Measurements from ENCODE around the gene DHX9. TPM values are rescaled to one million over a fixed set of nuclear protein-coding genes. Genes with fewer than 3 reads are reported as not detected.

Gene DHX9
- polyA plus RNA-seq, 6 donors from 2014 or later: 84.6 to 109 (median 98.8) TPM

DNA sequence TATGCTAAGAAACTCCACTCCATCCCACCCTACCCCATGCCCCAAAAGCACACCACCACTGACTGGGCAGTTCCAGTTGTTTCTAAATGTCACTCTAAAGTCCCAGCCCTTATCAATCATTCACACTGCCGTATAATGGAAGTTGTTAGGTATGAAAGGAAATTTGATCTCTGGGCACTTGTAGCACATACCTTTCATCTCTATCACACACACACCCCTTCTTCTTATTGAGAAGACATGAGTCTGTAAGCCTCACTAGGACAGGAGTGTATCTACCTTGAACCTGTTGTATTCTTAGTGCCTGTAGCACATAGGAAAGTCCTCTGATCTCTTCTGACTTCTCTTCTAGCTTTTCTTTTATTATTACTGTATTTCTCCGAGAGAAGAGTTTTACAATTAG, 22.3 kb upstream of the DHX9 start:
- ATAC-seq (ENCODE audit: low read depth in 2 of 2) (no peak), DNase-seq (no peak)
- Mint-ChIP-seq H3K9me3 (no peaks in the 10 kb centered on the region), H3K27me3 (peaks cover 0 to 4% (median 2%) of the 10 kb centered on the region in 3 donors), H3K27ac (no peak overlapping the region), H3K36me3 (peaks cover 9 to 19% of the 10 kb centered on the region in 2 donors), H3K4me1 (peaks cover 0 to 11% (median 0%) of the 10 kb centered on the region in 3 donors), H3K4me3 (no peak overlapping the region)

DNA sequence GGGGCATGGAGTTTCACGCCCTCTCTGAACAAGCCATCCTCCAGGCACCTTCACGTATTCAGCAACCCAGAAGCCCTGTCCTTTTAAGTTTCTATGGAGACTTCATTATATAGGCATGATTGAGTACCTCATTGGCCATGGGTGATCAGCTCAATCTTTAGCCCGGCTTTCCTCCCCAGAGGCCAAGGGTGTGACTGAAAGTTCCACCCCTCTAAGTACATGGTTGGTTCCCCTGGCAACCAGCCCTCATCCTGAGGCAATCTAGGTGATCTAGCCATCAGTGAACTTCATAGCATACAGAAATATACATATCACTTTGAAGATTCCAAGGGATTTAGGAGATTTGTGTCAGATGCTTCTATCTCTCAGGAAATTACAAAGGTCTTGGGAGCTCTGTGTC, 21.3 kb upstream of the DHX9 start:
- Mint-ChIP-seq H3K9me3 (no peaks in the 10 kb centered on the region), H3K4me1 (peaks cover 0 to 11% (median 0%) of the 10 kb centered on the region in 3 donors), H3K27me3 (peaks cover 0 to 11% (median 8%) of the 10 kb centered on the region in 3 donors), H3K4me3 (peak overlapping the region in 1 of 8 donors; percentile 68), H3K36me3 (peaks cover 9 to 25% of the 10 kb centered on the region in 2 donors), H3K27ac (no peak overlapping the region)
- DNase-seq (no peak), ATAC-seq (ENCODE audit: low read depth in 2 of 2) (peak; percentile 60 to 61)

DNA sequence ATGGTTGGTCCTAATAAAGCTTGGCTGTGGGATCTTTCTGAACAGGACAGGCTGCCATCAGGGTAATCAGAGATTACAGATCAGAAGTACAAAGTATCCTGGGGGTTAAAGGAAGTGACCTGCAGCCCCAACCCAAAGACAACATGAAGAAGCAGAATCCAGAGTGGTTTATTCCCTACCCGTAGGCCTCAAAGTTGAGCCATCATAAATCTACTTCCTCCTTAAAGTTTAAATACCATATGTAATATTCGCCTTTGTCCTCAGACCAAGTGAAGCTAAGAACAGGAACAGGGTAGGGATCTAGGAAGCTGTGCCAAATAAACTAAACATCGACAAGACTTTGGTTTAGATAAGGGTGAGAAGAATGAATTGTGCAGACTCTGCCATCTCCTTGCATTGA, 15.9 kb upstream of the DHX9 start:
- Mint-ChIP-seq H3K4me1 (peaks cover 0 to 1% (median 0%) of the 10 kb centered on the region in 3 donors), H3K4me3 (no peak overlapping the region), H3K27ac (peak overlapping the region in 1 of 6 donors; percentile 15), H3K9me3 (no peaks in the 10 kb centered on the region), H3K36me3 (peaks cover 0 to 16% of the 10 kb centered on the region in 2 donors), H3K27me3 (peaks cover 8 to 14% (median 9%) of the 10 kb centered on the region in 3 donors)
- DNase-seq (no peak), ATAC-seq (ENCODE audit: low read depth in 2 of 2) (no peak)

DNA sequence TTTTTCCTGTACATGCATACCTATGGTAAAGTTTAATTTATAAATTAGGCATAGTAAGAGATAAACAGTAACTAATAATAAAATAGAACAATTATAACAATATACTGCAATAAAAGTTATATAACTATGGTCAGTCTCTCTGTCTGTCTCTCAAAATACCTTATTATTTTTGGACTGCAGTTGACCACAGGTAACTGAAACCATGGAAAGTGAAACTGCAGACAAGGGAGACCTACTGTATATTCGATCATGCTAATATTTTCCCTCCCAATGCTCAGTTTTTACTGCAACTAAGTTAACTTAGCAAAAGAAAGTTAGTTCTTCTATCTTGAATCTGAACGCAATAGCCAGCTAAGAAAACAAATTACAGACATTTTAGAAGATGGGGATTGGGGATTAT, 12.3 kb upstream of the DHX9 start:
- DNase-seq: no peak
- Mint-ChIP-seq H3K4me3 (no peak overlapping the region), H3K27me3 (peaks cover 5 to 12% (median 9%) of the 10 kb centered on the region in 3 donors), H3K4me1 (peaks cover 8 to 9% (median 9%) of the 10 kb centered on the region in 3 donors), H3K27ac (no peak overlapping the region), H3K36me3 (peaks cover 0 to 7% of the 10 kb centered on the region in 2 donors), H3K9me3 (no peaks in the 10 kb centered on the region)
- ATAC-seq (ENCODE audit: low read depth in 2 of 2): no peak

DNA sequence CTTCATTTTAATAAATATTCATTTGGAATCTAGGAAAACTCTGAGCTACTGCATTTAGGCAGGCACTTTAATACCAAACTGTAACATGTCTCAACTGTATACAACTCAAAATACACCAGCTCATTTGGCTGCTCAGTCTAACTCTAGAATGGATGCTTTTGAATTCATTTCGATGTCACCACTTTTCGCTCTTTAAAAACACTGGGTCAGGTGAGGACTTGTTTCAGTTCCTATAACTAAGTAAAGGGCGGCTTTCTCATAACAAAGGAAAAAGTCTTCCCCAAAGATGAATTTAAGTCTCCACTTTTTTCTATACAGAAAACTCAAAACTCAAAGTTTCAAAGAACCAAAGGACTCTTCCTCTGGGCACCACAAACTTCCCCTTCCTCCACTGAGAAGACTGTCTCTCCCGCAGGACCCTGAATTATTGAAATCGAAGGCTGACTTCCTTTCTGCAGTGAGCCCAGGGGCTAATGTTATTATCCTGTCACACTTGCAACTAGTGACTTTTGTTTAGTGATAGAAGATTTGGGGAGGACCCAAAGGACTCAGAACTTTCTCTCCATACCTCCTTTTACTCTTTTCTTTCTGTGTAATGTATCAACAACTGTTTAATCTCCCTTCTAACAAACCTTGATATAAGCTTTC, 9.7 kb upstream of the DHX9 start:
- Mint-ChIP-seq H3K4me3 (peak overlapping the region; percentile 6 to 80 (median 60)), H3K27me3 (peaks cover 0 to 9% (median 0%) of the 10 kb centered on the region in 3 donors), H3K9me3 (no peaks in the 10 kb centered on the region), H3K4me1 (peaks cover 8 to 9% (median 9%) of the 10 kb centered on the region in 3 donors), H3K27ac (peak overlapping the region in 5 of 6 donors; percentile 50 to 86 (median 75)), H3K36me3 (no peaks in the 10 kb centered on the region)
- peak; percentile 19 for DNase-seq
- ATAC-seq (ENCODE audit: low read depth in 2 of 2): peak; percentile 85 to 90

DNA sequence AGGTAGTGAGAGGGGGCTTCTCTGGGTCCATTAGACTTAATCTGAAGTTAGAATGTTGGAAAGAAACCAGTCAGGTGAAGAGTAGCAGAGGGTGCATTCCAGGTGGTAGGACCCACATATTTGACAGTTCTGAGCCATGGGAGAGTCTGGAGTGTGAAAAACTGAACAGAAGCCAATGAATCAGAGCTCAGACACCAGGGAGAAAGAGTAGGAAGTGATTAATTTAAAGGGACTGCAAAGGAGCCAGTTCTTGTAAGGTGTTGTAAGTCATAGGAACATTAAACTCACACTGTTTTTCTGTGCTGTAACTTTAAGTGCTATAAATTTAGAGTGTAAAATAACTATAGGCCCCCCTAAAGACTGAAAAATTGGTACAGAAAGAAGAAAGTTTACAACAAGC, 5.9 kb upstream of the DHX9 start:
- Mint-ChIP-seq H3K27ac (no peak overlapping the region), H3K36me3 (no peaks in the 10 kb centered on the region), H3K4me3 (no peak overlapping the region), H3K4me1 (peaks cover 8 to 9% (median 9%) of the 10 kb centered on the region in 3 donors), H3K9me3 (no peaks in the 10 kb centered on the region), H3K27me3 (no peaks in the 10 kb centered on the region)
- DNase-seq (no peak), ATAC-seq (ENCODE audit: low read depth in 2 of 2) (no peak)

DNA sequence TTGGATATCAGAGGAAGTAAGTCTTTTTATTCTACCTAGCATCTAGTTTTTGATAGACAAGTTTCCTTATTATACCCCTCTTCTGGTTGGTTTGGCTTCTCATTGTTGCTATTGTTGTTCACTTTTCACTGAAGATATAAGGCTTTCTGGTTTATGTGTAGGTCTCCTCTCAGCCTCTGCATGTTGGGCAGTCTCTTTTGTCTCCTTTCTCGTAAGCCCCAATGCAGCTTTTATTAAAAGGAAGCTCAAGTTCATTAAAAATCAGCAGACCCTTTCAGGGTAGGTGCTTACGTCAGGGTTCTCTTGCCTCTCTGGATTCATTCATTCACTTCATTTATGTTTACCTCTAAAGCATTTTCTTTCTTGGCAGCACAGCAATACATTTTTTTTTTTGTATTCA, 4.8 kb upstream of the DHX9 start:
- Mint-ChIP-seq H3K4me3 (no peak overlapping the region), H3K27me3 (no peaks in the 10 kb centered on the region), H3K36me3 (no peaks in the 10 kb centered on the region), H3K27ac (peak overlapping the region in 1 of 6 donors; percentile 3), H3K4me1 (peaks cover 11 to 12% (median 11%) of the 10 kb centered on the region in 3 donors), H3K9me3 (no peaks in the 10 kb centered on the region)
- DNase-seq: no peak
- no peak for ATAC-seq (ENCODE audit: low read depth in 2 of 2)

DNA sequence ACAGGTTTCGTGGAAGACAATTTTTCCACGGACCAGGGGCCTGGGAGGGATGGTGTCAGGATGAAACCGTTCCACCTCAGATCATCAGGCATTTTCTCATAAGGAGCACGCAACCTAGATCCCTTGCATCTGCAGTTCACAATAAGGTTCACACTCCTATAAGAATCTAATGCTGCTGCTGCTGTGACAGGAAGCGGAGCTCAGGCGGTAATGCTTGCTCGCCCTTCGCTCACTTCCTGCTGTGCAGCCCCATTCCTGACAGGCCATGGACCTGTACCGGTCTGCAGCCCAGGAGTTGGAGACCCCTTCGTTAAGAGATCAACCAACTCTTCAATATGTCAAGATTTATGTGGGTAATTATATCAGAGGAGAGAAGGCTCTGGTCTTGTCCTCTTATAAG, 3.3 kb upstream of the DHX9 start:
- DNase-seq: no peak
- Mint-ChIP-seq H3K9me3 (no peaks in the 10 kb centered on the region), H3K27me3 (no peaks in the 10 kb centered on the region), H3K36me3 (peaks cover 0 to 10% of the 10 kb centered on the region in 2 donors), H3K4me1 (peaks cover 17 to 19% (median 19%) of the 10 kb centered on the region in 3 donors), H3K27ac (no peak overlapping the region), H3K4me3 (peak overlapping the region in 1 of 8 donors; percentile 12)
- no peak for ATAC-seq (ENCODE audit: low read depth in 2 of 2)

DNA sequence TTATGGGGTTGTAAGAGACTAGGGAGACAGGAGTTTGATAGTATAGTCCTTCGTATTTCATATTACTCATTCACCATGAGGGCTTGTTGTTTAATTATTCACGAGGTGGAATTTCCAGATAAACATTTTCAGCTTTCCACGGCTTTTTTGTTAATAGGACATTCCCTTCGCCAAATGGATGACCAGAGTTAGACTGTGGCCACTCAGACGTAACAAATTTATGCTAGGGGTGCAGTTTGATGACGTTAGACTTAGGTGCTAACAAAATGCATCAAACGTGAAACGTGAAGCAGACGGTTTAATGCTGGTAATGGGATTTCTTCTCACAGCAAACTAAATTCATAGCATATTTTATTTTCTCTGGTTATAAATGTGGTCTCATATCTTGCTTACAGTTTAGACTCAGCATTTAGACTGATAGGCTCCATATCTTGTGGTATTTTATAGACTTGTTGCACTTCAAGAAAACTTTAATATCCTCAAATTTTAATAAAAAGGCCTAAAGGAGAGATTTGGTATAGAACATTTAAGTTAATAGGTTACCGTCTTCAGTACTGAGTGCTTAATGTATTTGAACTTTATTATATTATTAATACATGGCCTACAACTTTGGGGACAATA, 2.3 kb downstream of the DHX9 start:
- no peaks in the 10 kb centered on the region for H3K27me3 Mint-ChIP-seq
- no peak for DNase-seq
- peaks cover 0 to 10% of the 10 kb centered on the region in 2 donors for H3K36me3 Mint-ChIP-seq
- H3K4me3 Mint-ChIP-seq: peak overlapping the region in 7 of 8 donors; percentile 94 to 99 (median 99)
- peak overlapping the region in 5 of 6 donors; percentile 9 to 91 (median 68) for H3K27ac Mint-ChIP-seq
- H3K9me3 Mint-ChIP-seq: no peaks in the 10 kb centered on the region
- peaks cover 31 to 46% (median 46%) of the 10 kb centered on the region in 3 donors for H3K4me1 Mint-ChIP-seq
- ATAC-seq (ENCODE audit: low read depth in 2 of 2): no peak

DNA sequence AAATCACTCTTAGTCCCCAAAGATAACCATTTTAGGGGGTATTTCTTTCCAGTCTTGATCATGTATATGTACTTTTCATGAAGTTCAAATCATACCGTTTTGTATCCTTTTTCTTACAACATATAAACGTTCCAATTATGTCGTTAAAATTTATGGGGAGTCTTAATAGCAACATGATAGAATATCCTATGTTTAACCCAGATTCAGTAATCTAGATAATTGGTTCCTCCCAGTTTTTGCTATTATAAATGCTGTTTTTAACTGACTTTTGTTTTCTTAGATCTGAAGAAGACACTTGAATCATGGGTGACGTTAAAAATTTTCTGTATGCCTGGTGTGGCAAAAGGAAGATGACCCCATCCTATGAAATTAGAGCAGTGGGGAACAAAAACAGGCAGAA, 3.1 kb downstream of the DHX9 start:
- no peaks in the 10 kb centered on the region for H3K27me3 Mint-ChIP-seq
- ATAC-seq (ENCODE audit: low read depth in 2 of 2) (no peak), DNase-seq (no peak)
- peak overlapping the region in 2 of 6 donors; percentile 33 to 67 for H3K27ac Mint-ChIP-seq
- peaks cover 7 to 11% of the 10 kb centered on the region in 2 donors for H3K36me3 Mint-ChIP-seq
- H3K4me3 Mint-ChIP-seq: peak overlapping the region in 1 of 8 donors; percentile 94
- H3K4me1 Mint-ChIP-seq: peaks cover 33 to 54% (median 51%) of the 10 kb centered on the region in 3 donors
- H3K9me3 Mint-ChIP-seq: no peaks in the 10 kb centered on the region

DNA sequence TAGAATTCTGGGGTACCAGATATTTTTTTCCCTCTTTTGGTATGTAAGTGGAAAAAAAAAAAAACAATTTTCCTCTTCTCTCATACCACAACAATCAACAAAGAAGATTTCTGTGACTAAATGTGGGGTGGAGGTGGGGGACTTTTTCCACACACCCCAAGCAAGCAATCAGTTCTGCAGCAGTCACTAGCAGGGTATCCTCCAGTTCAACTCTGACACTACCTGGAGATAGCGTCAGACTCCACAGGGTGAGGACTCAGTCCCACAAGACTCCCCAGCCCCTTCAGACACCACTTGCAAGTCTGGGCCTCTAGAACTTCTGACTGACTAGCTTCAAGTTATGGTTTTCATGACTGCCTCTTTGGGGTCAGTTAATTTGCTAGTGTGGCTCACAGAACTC, 6.2 kb downstream of the DHX9 start:
- Mint-ChIP-seq H3K4me1 (peaks cover 33 to 58% (median 43%) of the 10 kb centered on the region in 3 donors), H3K27me3 (no peaks in the 10 kb centered on the region), H3K4me3 (no peak overlapping the region), H3K27ac (peak overlapping the region in 1 of 6 donors; percentile 29), H3K36me3 (peaks cover 11 to 21% of the 10 kb centered on the region in 2 donors), H3K9me3 (no peaks in the 10 kb centered on the region)
- ATAC-seq (ENCODE audit: low read depth in 2 of 2) (no peak), DNase-seq (no peak)

DNA sequence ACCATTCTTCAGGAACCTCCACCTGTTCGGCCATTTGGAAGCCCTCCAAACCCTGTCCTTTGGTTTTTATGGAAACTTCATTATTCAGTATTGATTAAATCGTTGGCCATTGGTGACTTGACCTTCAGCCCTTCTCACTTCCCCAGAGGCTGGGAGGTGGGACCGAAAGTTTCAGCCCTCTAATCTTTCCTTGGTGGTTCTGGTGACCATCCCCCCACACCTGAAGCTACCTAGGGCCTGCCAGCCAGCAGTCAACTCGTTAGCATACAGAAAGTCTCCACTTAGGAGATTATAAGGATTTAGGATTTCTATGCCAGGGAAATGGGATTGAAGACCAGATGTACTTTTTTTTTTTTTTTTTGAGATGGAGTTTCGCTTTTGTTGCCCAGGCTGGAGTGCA, 6.7 kb downstream of the DHX9 start:
- no peak overlapping the region for H3K4me3 Mint-ChIP-seq
- peaks cover 31 to 55% (median 39%) of the 10 kb centered on the region in 3 donors for H3K4me1 Mint-ChIP-seq
- ATAC-seq (ENCODE audit: low read depth in 2 of 2) (no peak), DNase-seq (no peak)
- no peaks in the 10 kb centered on the region for H3K27me3 Mint-ChIP-seq
- H3K36me3 Mint-ChIP-seq: peaks cover 16 to 21% of the 10 kb centered on the region in 2 donors
- peak overlapping the region in 2 of 6 donors; percentile 39 to 78 for H3K27ac Mint-ChIP-seq
- no peaks in the 10 kb centered on the region for H3K9me3 Mint-ChIP-seq

DNA sequence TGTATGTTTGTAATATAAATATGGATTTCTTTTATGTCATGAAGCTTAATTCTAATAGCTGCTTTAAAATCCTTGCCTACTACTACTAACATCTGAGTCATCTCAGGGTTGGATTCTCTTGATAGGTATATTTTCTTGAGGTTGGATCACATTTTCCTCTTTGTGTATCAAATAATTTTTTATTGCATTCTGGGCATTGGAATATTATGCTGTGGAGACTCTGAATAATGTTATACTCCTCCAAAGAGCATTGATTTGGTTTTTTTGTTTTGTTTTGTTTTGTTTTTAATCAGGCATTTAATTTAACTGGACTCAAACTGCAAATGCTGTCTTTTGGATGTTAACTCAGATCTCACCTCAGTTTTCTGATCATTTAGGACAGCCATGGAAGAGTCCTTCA, 8.0 kb downstream of the DHX9 start:
- DNase-seq (no peak), ATAC-seq (ENCODE audit: low read depth in 2 of 2) (no peak)
- peaks cover 25 to 48% (median 28%) of the 10 kb centered on the region in 3 donors for H3K4me1 Mint-ChIP-seq
- H3K27ac Mint-ChIP-seq: peak overlapping the region in 1 of 6 donors; percentile 5
- H3K9me3 Mint-ChIP-seq: no peaks in the 10 kb centered on the region
- H3K4me3 Mint-ChIP-seq: no peak overlapping the region
- H3K36me3 Mint-ChIP-seq: peaks cover 19 to 21% of the 10 kb centered on the region in 2 donors
- no peaks in the 10 kb centered on the region for H3K27me3 Mint-ChIP-seq

DNA sequence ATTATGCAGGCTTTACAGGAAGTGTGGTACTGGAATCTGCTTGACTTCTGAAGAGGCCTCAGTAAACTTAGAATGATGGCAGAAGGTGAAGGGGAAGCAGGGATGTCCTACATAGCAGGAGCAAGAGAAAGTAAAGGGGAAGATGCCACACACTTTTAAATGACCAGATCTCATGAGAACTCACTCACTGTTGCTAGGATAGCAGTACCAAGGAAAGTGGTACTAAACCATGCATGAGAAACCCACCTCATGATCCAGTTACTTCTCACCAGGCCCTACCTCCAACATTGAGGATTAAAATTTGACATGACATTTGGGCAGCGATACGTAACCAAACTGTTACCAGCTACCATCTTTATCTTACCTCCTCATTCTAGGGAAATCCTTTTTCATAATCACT, 9.6 kb downstream of the DHX9 start:
- Mint-ChIP-seq H3K27ac (no peak overlapping the region), H3K4me3 (no peak overlapping the region), H3K4me1 (peaks cover 19 to 39% (median 20%) of the 10 kb centered on the region in 3 donors), H3K9me3 (no peaks in the 10 kb centered on the region), H3K36me3 (peaks cover 19 to 21% of the 10 kb centered on the region in 2 donors), H3K27me3 (no peaks in the 10 kb centered on the region)
- ATAC-seq (ENCODE audit: low read depth in 2 of 2) (no peak), DNase-seq (no peak)

Data from naive B cell (primary cell).